Natural killer cell (primary cell): ENCODE data around the gene COL6A2. TPM values are rescaled to one million over a fixed set of nuclear protein-coding genes. Genes with fewer than 3 reads are reported as not detected.
"Not testable (repeated sequence)": the region's sequence is repeated elsewhere in the genome, so short reads cannot be mapped to it uniquely, and the experiment has no call there.

Source experiments
- ATAC-seq, 3 donors: fragments of 150-1000 bp in 2 of 3; fragments of 200-7000 bp in 1 of 3; cut with Tn5 transposase; 1 replicate in 1 of 3; 2 replicates in 2 of 3; pipeline ENCODE4 v1.10.0; 2021; ENCODE audit warnings: mild to moderate bottlenecking in 2 of 3, moderate library complexity in 2 of 3
- DNase-seq, 2 donors: peaks; one replicate each; pipeline versions ENCODE4 v3.0.0 to v3.0.0-alpha.2; 2013 to 2021; ENCODE audit warnings: mixed read lengths in 1 of 2
- H3K27ac ChIP-seq: one replicate; pipeline ENCODE4 v1.5.1; 2013; ENCODE audit warnings: mild to moderate bottlenecking, low read length
- H3K27me3 ChIP-seq: one replicate; pipeline ENCODE4 v1.6.1; 2013; ENCODE audit warnings: low read length; ENCODE audit not compliant: control insufficient read depth, insufficient read depth
- H3K36me3 ChIP-seq: one replicate; pipeline ENCODE4 v1.6.1; 2013; ENCODE audit warnings: low read length; ENCODE audit not compliant: control insufficient read depth, insufficient read depth
- H3K4me1 ChIP-seq: one replicate; pipeline ENCODE4 v1.6.1; 2013; ENCODE audit warnings: low read length; ENCODE audit not compliant: control insufficient read depth, insufficient read depth
- H3K4me3 ChIP-seq: one replicate; pipeline ENCODE4 v1.5.1; 2013; ENCODE audit warnings: low read length
- H3K9me3 ChIP-seq: one replicate; pipeline ENCODE4 v1.6.1; 2013; ENCODE audit warnings: low read length; ENCODE audit not compliant: control insufficient read depth, insufficient read depth
- H3K27ac Mint-ChIP-seq, 2 donors: one replicate each; pipeline ENCODE4 v1.8.0; 2022; ENCODE audit warnings: mild to moderate bottlenecking in 2 of 2, mixed read lengths in 2 of 2, moderate library complexity in 1 of 2
- H3K27me3 Mint-ChIP-seq, 2 donors: one replicate each; pipeline ENCODE4 v1.8.0; 2022; ENCODE audit warnings: low read depth in 2 of 2, mixed read lengths in 2 of 2
- H3K36me3 Mint-ChIP-seq: one replicate; pipeline ENCODE4 v1.8.0; 2022; ENCODE audit warnings: mixed read lengths
- H3K4me1 Mint-ChIP-seq, 2 donors: one replicate each; pipeline ENCODE4 v1.8.0; 2022; ENCODE audit warnings: mixed read lengths in 2 of 2
- H3K4me3 Mint-ChIP-seq: one replicate; pipeline ENCODE4 v1.8.0; 2022; ENCODE audit warnings: mild to moderate bottlenecking, moderate library complexity, mixed read lengths
- H3K9me3 Mint-ChIP-seq, 2 donors: one replicate each; pipeline ENCODE4 v1.8.0; 2022; ENCODE audit warnings: mixed read lengths in 2 of 2
- WGBS: methylation state at CpG from one replicate; pipeline ENCODE4 v1.1.7; 2013; ENCODE audit warnings: missing lambda C conversion rate; ENCODE audit not compliant: insufficient coverage; 5-methylcytosine and 5-hydroxymethylcytosine counted together
- intact Hi-C: fragments of 100-400 bp; cut with micrococcal nuclease; formaldehyde crosslinking; loops from one replicate; pipeline ENCODE4 v1.14.2; 2022
- total RNA-seq, 4 donors: library from RNA; stranded (reverse); fragments of 120-200 nt in 1 of 4; gene quantifications; one replicate each; pipeline versions ENCODE4 v1.2.3 to v1.2.4, GENCODE V29; 2013 to 2022
- TF ChIP-seq, protein P1 (sequence below): fragments of 200-600 bp; IDR thresholded peaks from one replicate; pipeline ENCODE4 v1.8.0; 2022; ENCODE audit warnings: antibody characterized with exemption

COL6A2 gene
- total RNA-seq, 3 donors from 2014 or later (not counting 1 experiment from before 2014, with no cell fraction given): 93.9 to 110 (median 97.2) TPM

DNA sequence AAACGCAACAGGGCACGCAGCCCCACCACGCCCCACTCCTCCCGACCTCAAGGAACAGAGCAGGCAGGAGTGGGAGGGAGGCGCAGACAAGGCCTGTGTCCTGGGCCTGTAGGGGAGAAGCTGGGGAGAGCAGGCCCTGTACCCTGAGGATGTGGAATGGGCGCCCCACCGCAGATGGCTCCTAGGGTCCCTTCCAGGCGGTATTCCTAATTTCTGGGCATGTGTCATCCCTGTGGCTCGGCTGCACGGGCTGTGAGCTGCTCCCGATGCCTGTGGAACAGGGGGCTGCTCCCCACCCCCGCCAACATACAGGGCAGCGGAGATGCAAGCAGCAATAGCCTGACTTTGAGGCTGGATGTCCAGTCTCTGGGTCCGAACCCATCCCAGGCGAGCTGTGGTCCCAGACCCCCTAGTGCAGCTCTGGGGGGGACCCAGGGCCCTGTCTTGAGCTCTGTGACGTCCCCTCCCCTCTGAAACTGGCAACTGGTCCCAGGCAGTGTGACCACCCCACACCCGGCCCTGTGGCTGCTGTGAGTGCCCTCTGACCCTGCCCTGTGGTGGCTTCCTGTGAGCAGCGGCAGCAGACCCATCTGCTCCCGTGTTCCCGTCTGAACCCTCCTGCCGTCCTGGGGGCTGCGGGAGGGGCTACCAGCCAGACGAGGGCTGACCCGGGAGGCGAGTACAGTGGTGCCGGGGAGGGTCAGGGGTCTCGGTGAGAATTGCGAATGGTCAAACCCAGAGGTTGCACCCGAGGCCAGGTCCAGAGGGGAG, 13.9 kb upstream of the COL6A2 start:
- no peaks in the 10 kb centered on the region for H3K4me1 Mint-ChIP-seq
- H3K27me3 ChIP-seq: peaks cover 2% of the 10 kb centered on the region
- peaks cover 8% of the 10 kb centered on the region for H3K36me3 Mint-ChIP-seq
- peaks cover 10 to 11% of the 10 kb centered on the region in 2 donors for H3K27me3 Mint-ChIP-seq
- ATAC-seq (no peak), DNase-seq (no peak)
- H3K4me3 Mint-ChIP-seq: no peak overlapping the region
- no peak overlapping the region for H3K4me3 ChIP-seq
- no peaks in the 10 kb centered on the region for H3K9me3 ChIP-seq
- no peaks in the 10 kb centered on the region for H3K36me3 ChIP-seq
- H3K4me1 ChIP-seq: no peaks in the 10 kb centered on the region
- 90% methylated on average over 29 of the region's 29 CpGs for WGBS
- intact Hi-C loops: no loop called here
- H3K27ac Mint-ChIP-seq: no peak overlapping the region
- H3K9me3 Mint-ChIP-seq: peaks cover 0 to 6% of the 10 kb centered on the region in 2 donors
- H3K27ac ChIP-seq: no peak overlapping the region
- TF ChIP-seq, protein P1, sequence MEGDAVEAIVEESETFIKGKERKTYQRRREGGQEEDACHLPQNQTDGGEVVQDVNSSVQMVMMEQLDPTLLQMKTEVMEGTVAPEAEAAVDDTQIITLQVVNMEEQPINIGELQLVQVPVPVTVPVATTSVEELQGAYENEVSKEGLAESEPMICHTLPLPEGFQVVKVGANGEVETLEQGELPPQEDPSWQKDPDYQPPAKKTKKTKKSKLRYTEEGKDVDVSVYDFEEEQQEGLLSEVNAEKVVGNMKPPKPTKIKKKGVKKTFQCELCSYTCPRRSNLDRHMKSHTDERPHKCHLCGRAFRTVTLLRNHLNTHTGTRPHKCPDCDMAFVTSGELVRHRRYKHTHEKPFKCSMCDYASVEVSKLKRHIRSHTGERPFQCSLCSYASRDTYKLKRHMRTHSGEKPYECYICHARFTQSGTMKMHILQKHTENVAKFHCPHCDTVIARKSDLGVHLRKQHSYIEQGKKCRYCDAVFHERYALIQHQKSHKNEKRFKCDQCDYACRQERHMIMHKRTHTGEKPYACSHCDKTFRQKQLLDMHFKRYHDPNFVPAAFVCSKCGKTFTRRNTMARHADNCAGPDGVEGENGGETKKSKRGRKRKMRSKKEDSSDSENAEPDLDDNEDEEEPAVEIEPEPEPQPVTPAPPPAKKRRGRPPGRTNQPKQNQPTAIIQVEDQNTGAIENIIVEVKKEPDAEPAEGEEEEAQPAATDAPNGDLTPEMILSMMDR: no peak

- Histone ChIP-seq H3K4me1 (no peaks in the 10 kb centered on the region), H3K9me3 (no peaks in the 10 kb centered on the region), H3K27ac (no peak overlapping the region), H3K4me3 (no peak overlapping the region), H3K36me3 (no peaks in the 10 kb centered on the region), H3K27me3 (peaks cover 2% of the 10 kb centered on the region)
- TF ChIP-seq, protein P1: no peak
- ATAC-seq: no peak
- Mint-ChIP-seq H3K9me3 (peaks cover 0 to 6% of the 10 kb centered on the region in 2 donors), H3K27ac (no peak overlapping the region), H3K36me3 (peaks cover 8% of the 10 kb centered on the region), H3K27me3 (peaks cover 10 to 11% of the 10 kb centered on the region in 2 donors), H3K4me1 (no peaks in the 10 kb centered on the region), H3K4me3 (no peak overlapping the region)
- WGBS: 93% methylated on average over 10 of the region's 10 CpGs
- DNase-seq: no peak
- intact Hi-C loops: no loop called here
Observed at GRCh38 chr21:46084709-46085108, 13.2 kb upstream of the COL6A2 start.

DNA sequence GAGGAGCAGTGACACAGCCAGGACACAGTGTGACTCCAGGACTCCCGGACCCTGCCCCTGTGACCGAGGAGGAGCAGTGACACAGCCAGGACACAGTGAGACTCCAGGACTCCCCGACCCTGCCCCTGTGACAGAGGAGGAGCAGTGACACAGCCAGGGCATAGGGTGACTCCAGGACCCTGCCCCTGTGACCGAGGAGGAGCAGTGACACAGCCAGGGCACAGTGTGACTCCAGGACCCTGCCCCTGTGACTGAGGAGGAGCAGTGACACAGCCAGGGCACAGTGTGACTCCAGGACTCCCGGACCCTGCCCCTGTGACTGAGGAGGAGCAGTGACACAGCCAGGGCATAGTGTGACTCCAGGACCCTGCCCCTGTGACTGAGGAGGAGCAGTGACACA, 12.7 kb upstream of the COL6A2 start:
- H3K9me3 Mint-ChIP-seq, H3K36me3 ChIP-seq, H3K4me3 Mint-ChIP-seq, H3K4me1 Mint-ChIP-seq, H3K36me3 Mint-ChIP-seq, ATAC-seq, H3K9me3 ChIP-seq, H3K27ac ChIP-seq, H3K4me1 ChIP-seq, intact Hi-C loops, H3K4me3 ChIP-seq, H3K27ac Mint-ChIP-seq, DNase-seq, H3K27me3 ChIP-seq: not testable (repeated sequence)
- WGBS: 85% methylated on average over 3 of the region's 5 CpGs
- H3K27me3 Mint-ChIP-seq: peaks cover 10 to 11% of the 10 kb centered on the region in 2 donors

DNA sequence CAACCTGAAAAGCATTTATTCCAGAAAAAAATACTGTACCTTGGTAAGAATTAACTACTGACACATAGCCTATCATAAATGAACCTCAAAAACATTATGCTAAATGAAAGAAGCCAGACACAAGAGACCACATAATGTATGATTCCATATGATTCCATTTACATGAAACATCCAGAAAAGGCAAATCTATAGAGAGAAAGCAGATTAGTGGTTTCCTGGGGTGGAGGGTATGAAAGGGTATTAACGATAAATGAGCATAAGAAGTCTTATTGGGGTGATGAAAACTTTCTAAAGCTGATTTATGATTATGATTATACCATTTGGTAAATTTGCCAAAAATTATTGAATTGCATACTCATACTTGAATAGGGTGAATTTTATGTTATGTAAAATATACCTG, 10.3 kb upstream of the COL6A2 start:
- ATAC-seq (no peak), DNase-seq (no peak)
- Mint-ChIP-seq H3K27ac (no peak overlapping the region), H3K4me1 (peaks cover 0 to 14% of the 10 kb centered on the region in 2 donors), H3K9me3 (peaks cover 8 to 13% of the 10 kb centered on the region in 2 donors), H3K36me3 (peaks cover 8% of the 10 kb centered on the region), H3K27me3 (peaks cover 10 to 11% of the 10 kb centered on the region in 2 donors), H3K4me3 (no peak overlapping the region)
- intact Hi-C loops: no loop called here
- Histone ChIP-seq H3K27me3 (peaks cover 2% of the 10 kb centered on the region), H3K9me3 (peaks cover 5% of the 10 kb centered on the region), H3K27ac (no peak overlapping the region), H3K4me1 (peaks cover 8% of the 10 kb centered on the region), H3K36me3 (no peaks in the 10 kb centered on the region), H3K4me3 (no peak overlapping the region)
- WGBS: no CpG with 5 or more reads among the region's 1 CpG
- TF ChIP-seq, protein P1: no peak
